Liver (tissue), 9 donors: ENCODE data around the gene LIPC. TPM values are rescaled to one million over a fixed set of nuclear protein-coding genes. Genes with fewer than 3 reads are reported as not detected.
"Not testable (repeated sequence)": the region's sequence is repeated elsewhere in the genome, so short reads cannot be mapped to it uniquely, and the experiment has no call there.

Source experiments
- DNase-seq: peaks from one replicate; pipeline ENCODE4 v3.0.0-alpha.2; 2017; ENCODE audit warnings: low spot score
- H3K27ac ChIP-seq, 2 donors: one replicate each; pipeline ENCODE4 v1.7.0; 2013; ENCODE audit warnings: inconsistent platforms in 2 of 2, low read length in 2 of 2, control low read depth in 1 of 2, low read depth in 1 of 2, mild to moderate bottlenecking in 1 of 2
- H3K27me3 ChIP-seq, 4 donors: one replicate each; pipeline versions ENCODE4 v1.6.1 to v1.7.0; 2013; ENCODE audit warnings: low read length in 3 of 4, inconsistent platforms in 1 of 4, mild to moderate bottlenecking in 1 of 4, moderate library complexity in 1 of 4; ENCODE audit not compliant: control insufficient read depth in 4 of 4, insufficient read depth in 4 of 4
- H3K36me3 ChIP-seq, 4 donors: one replicate each; pipeline versions ENCODE4 v1.6.1 to v1.7.0; 2013; ENCODE audit warnings: low read length in 3 of 4, mild to moderate bottlenecking in 3 of 4, low read depth in 1 of 4, moderate library complexity in 1 of 4; ENCODE audit not compliant: control insufficient read depth in 4 of 4, insufficient read depth in 3 of 4
- H3K4me1 ChIP-seq, 4 donors: one replicate each; pipeline versions ENCODE4 v1.6.1 to v1.7.0; 2013; ENCODE audit warnings: low read length in 3 of 4, mild to moderate bottlenecking in 3 of 4, moderate library complexity in 1 of 4; ENCODE audit not compliant: control insufficient read depth in 4 of 4, insufficient read depth in 4 of 4
- H3K4me3 ChIP-seq, 3 donors: one replicate each; pipeline versions ENCODE4 v1.6.1 to v1.7.0; 2013; ENCODE audit warnings: low read length in 3 of 3, control low read depth in 1 of 3, low read depth in 1 of 3, mild to moderate bottlenecking in 1 of 3
- H3K9ac ChIP-seq, 2 donors: one replicate each; pipeline ENCODE4 v1.7.0; 2013; ENCODE audit warnings: low read length in 2 of 2, mild to moderate bottlenecking in 2 of 2, moderate library complexity in 2 of 2, control low read depth in 1 of 2, low read depth in 1 of 2
- H3K9me3 ChIP-seq, 4 donors: one replicate each; pipeline versions ENCODE4 v1.6.1 to v1.7.0; 2013; ENCODE audit warnings: low read length in 3 of 4; ENCODE audit not compliant: control insufficient read depth in 4 of 4
- EGR1 ChIP-seq, 2 donors: IDR thresholded peaks; 2 replicates each; pipeline ENCODE4 v1.6.1; 2016 to 2018; ENCODE audit warnings: antibody characterized with exemption in 2 of 2, low read depth in 2 of 2
- FOXA2 ChIP-seq: IDR thresholded peaks from 2 replicates; pipeline ENCODE4 v1.6.1; 2016; ENCODE audit warnings: antibody characterized with exemption
- GABPA ChIP-seq, 2 donors: IDR thresholded peaks in 1 of 2; conservative IDR thresholded peaks in 1 of 2; 2 replicates each; pipeline ENCODE4 v1.6.1; 2016; ENCODE audit warnings: antibody characterized with exemption in 2 of 2, mild to moderate bottlenecking in 1 of 2, moderate library complexity in 1 of 2
- HNF4A ChIP-seq, 2 donors: conservative IDR thresholded peaks; 2 replicates each; pipeline ENCODE4 v1.6.1; 2016; ENCODE audit warnings: antibody characterized with exemption in 2 of 2, mild to moderate bottlenecking in 2 of 2
- HNF4G ChIP-seq: IDR thresholded peaks from 2 replicates; pipeline ENCODE4 v1.6.1; 2016; ENCODE audit warnings: antibody characterized with exemption
- JUND ChIP-seq, 2 donors: IDR thresholded peaks; 2 replicates each; pipeline ENCODE4 v1.6.1; 2016; ENCODE audit warnings: antibody characterized with exemption in 2 of 2
- NR2F2 ChIP-seq: IDR thresholded peaks from 2 replicates; pipeline ENCODE4 v1.6.1; 2016; ENCODE audit warnings: antibody characterized with exemption
- RAD21 ChIP-seq, 2 donors: IDR thresholded peaks; 2 replicates each; pipeline ENCODE4 v1.6.1; 2016; ENCODE audit warnings: antibody characterized with exemption in 2 of 2, mild to moderate bottlenecking in 2 of 2
- RXRA ChIP-seq, 2 donors: IDR thresholded peaks; 2 replicates each; pipeline ENCODE4 v1.6.1; 2017 to 2018; ENCODE audit warnings: antibody characterized with exemption in 2 of 2, mild to moderate bottlenecking in 1 of 2
- SP1 ChIP-seq: IDR thresholded peaks from 2 replicates; pipeline ENCODE4 v1.6.1; 2018; ENCODE audit warnings: antibody characterized with exemption, mild to moderate bottlenecking
- TAF1 ChIP-seq: conservative IDR thresholded peaks from 2 replicates; pipeline ENCODE4 v1.6.1; 2016; ENCODE audit warnings: antibody characterized with exemption, mild to moderate bottlenecking
- YY1 ChIP-seq: IDR thresholded peaks from 2 replicates; pipeline ENCODE4 v1.6.1; 2016; ENCODE audit warnings: antibody characterized with exemption, mild to moderate bottlenecking
- WGBS: extraction: QIAGEN DNeasy Blood & Tissue Kit; methylation state at CpG from one replicate; pipeline ENCODE4 v1.1.7; 2013; 5-methylcytosine and 5-hydroxymethylcytosine counted together
- polyA plus RNA-seq, 2 donors: library from polyadenylated mRNA; stranded (reverse) in 1 of 2; unstranded in 1 of 2; fragments of 200-250 nt in 1 of 2; fragments of >200 nt in 1 of 2; fragmentation: Nextera tagmentation in 1 of 2; extraction: Ambion mirVana in 1 of 2; gene quantifications; one replicate each; pipeline versions ENCODE4 v1.2.1 to v1.2.3, GENCODE V29; 2013 to 2015
- total RNA-seq, 2 donors: library from RNA; depleted of rRNA; stranded (reverse); fragments of >200 nt; gene quantifications; one replicate each; pipeline ENCODE4 v1.2.3, GENCODE V29; 2014
- TF ChIP-seq, protein P1 (sequence below): IDR thresholded peaks from 2 replicates; pipeline ENCODE4 v1.6.1; 2016; ENCODE audit warnings: antibody characterized with exemption
- TF ChIP-seq, protein P2 (sequence below): fragments of 150-350 bp; IDR thresholded peaks from 2 replicates; pipeline ENCODE4 v1.5.1; 2017; ENCODE audit warnings: improper control_type of control experiment, low read depth, low read length; ENCODE audit not compliant: missing input control
- TF ChIP-seq, protein P3 (sequence below): IDR thresholded peaks from 2 replicates; pipeline ENCODE4 v1.6.1; 2016; ENCODE audit warnings: antibody characterized with exemption
- TF ChIP-seq, protein P4 (sequence below): IDR thresholded peaks from 2 replicates; pipeline ENCODE4 v1.6.1; 2016; ENCODE audit warnings: antibody characterized with exemption
- donor health status: healthy.
- donor health status: healthy.
- donor health status: healthy.
- donor health status: healthy.
- donor health status: healthy.

The LIPC gene
- total and polyA plus RNA-seq, 4 donors = 60.1 to 268 (median 131) TPM

DNA sequence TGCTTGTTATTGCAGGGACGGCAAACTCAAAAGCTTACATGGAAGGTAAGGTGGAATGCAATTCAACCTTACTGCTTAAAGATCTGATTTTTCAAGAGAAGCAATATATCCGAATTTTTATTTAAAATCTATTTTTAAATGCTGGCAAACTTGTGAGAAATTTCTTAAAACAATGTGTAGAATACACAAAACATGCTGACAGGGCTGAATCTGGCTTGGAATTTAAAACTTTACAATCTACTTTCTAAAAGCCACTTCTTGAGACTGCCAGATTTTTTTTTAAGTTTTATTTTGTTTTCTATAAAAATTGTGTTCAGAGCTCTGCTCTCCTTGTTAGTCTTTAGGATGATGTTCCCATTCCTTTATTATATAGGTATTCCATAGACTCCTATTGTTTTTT, 171.0 kb downstream of the LIPC start:
- peaks cover 0 to 6% (median 0%) of the 10 kb centered on the region in 4 donors for H3K36me3 ChIP-seq
- H3K4me3 ChIP-seq = no peak overlapping the region
- no peak overlapping the region for H3K27ac ChIP-seq
- no peak for TF ChIP-seq GABPA (IDR thresholded peaks at IDR 0.05 in 1 of 2, conservative IDR thresholded peaks at IDR 0.05 in 1 of 2)
- no peak for TF ChIP-seq NR2F2
- WGBS = 85% methylated on average over 2 of the region's 2 CpGs
- no peaks in the 10 kb centered on the region for H3K27me3 ChIP-seq
- H3K4me1 ChIP-seq = peaks cover 0 to 3% (median 0%) of the 10 kb centered on the region in 4 donors
- no peak overlapping the region for H3K9ac ChIP-seq
- no peak for DNase-seq
- H3K9me3 ChIP-seq = no peaks in the 10 kb centered on the region

DNA sequence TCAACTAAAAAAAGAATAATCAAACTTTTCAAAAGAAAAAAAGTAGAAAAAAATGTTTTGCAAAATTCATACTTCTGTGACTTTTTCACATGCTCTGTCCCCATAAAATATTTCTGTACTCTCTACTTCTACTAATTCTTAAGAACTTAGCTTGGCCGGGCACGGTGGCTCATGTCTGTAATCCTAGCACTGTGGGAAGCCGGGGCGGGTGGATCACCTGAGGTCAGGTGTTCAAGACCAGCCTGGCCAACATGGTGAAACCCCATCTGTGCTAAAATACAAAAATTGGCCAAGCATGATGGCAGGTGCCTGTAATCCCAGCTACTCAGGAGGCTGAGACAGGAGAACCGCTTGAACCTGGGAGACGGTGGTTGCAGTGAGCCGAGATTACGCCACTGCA, 172.1 kb downstream of the LIPC start:
- H3K4me3 ChIP-seq, H3K9ac ChIP-seq, H3K4me1 ChIP-seq, H3K36me3 ChIP-seq, DNase-seq, H3K9me3 ChIP-seq, H3K27me3 ChIP-seq, H3K27ac ChIP-seq: not testable (repeated sequence)
- 96% methylated on average over 8 of the region's 8 CpGs for WGBS

DNA sequence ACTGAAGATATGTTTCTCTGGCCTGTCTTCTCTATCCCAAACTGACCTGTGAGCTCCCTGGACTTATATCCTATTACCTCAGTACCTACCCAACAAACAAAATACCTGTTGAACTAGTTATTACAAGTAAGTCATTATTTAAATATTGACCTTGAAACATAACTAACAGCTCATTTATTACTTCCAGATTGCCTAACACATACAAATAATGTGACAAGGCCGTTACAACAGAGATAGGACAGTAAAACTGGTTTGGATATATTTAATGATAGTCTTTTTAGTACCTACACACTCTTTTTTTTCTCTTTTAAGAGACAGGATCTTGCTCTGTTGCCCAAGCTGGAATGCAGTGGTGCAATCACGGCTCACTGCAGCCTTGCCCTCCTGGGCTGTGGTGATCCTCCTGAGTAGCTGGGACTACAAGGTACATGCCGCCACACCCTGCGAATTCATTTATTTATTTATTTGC, 172.7 kb downstream of the LIPC start:
- H3K9me3 ChIP-seq = no peaks in the 10 kb centered on the region
- H3K27me3 ChIP-seq = no peaks in the 10 kb centered on the region
- peaks cover 0 to 3% (median 0%) of the 10 kb centered on the region in 4 donors for H3K4me1 ChIP-seq
- peaks cover 0 to 3% (median 0%) of the 10 kb centered on the region in 4 donors for H3K36me3 ChIP-seq
- H3K4me3 ChIP-seq = no peak overlapping the region
- H3K27ac ChIP-seq = no peak overlapping the region
- no peak overlapping the region for H3K9ac ChIP-seq
- DNase-seq = no peak
- 73% methylated on average over 4 of the region's 4 CpGs for WGBS
- TF ChIP-seq EGR1 (IDR thresholded peaks at IDR 0.05; ENCODE audit: low read depth in 2 of 2) (no peak), RXRA (IDR thresholded peaks at IDR 0.05) (peak in 1 of 2 donors; percentile 38), JUND (IDR thresholded peaks at IDR 0.05) (no peak), YY1 (no peak), HNF4A (conservative IDR thresholded peaks at IDR 0.05) (peak; percentile 41 to 42), NR2F2 (no peak), HNF4G (no peak), RAD21 (IDR thresholded peaks at IDR 0.05) (peak in 1 of 2 donors; percentile 16), TAF1 (no peak), GABPA (IDR thresholded peaks at IDR 0.05 in 1 of 2, conservative IDR thresholded peaks at IDR 0.05 in 1 of 2) (no peak), SP1 (peak; percentile 35), FOXA2 (no peak)
- TF ChIP-seq, protein P1, sequence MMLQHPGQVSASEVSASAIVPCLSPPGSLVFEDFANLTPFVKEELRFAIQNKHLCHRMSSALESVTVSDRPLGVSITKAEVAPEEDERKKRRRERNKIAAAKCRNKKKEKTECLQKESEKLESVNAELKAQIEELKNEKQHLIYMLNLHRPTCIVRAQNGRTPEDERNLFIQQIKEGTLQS = no peak
- TF ChIP-seq, protein P2, sequence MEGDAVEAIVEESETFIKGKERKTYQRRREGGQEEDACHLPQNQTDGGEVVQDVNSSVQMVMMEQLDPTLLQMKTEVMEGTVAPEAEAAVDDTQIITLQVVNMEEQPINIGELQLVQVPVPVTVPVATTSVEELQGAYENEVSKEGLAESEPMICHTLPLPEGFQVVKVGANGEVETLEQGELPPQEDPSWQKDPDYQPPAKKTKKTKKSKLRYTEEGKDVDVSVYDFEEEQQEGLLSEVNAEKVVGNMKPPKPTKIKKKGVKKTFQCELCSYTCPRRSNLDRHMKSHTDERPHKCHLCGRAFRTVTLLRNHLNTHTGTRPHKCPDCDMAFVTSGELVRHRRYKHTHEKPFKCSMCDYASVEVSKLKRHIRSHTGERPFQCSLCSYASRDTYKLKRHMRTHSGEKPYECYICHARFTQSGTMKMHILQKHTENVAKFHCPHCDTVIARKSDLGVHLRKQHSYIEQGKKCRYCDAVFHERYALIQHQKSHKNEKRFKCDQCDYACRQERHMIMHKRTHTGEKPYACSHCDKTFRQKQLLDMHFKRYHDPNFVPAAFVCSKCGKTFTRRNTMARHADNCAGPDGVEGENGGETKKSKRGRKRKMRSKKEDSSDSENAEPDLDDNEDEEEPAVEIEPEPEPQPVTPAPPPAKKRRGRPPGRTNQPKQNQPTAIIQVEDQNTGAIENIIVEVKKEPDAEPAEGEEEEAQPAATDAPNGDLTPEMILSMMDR = no peak
- TF ChIP-seq, protein P3, sequence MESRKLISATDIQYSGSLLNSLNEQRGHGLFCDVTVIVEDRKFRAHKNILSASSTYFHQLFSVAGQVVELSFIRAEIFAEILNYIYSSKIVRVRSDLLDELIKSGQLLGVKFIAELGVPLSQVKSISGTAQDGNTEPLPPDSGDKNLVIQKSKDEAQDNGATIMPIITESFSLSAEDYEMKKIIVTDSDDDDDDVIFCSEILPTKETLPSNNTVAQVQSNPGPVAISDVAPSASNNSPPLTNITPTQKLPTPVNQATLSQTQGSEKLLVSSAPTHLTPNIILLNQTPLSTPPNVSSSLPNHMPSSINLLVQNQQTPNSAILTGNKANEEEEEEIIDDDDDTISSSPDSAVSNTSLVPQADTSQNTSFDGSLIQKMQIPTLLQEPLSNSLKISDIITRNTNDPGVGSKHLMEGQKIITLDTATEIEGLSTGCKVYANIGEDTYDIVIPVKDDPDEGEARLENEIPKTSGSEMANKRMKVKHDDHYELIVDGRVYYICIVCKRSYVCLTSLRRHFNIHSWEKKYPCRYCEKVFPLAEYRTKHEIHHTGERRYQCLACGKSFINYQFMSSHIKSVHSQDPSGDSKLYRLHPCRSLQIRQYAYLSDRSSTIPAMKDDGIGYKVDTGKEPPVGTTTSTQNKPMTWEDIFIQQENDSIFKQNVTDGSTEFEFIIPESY = no peak
- TF ChIP-seq, protein P4, sequence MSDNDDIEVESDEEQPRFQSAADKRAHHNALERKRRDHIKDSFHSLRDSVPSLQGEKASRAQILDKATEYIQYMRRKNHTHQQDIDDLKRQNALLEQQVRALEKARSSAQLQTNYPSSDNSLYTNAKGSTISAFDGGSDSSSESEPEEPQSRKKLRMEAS = no peak
